ENCODE measurements around the gene TET3.

Gene TET3

GRCh38 chr2:73987948-73988700, 3.4 kb downstream of the TET3 start:
- DNase-seq, result no peak

- DNase-seq, result no peak
These were observed 5.3 kb downstream of the TET3 start for GRCh38 chr2:73989972-73990371.

DNA sequence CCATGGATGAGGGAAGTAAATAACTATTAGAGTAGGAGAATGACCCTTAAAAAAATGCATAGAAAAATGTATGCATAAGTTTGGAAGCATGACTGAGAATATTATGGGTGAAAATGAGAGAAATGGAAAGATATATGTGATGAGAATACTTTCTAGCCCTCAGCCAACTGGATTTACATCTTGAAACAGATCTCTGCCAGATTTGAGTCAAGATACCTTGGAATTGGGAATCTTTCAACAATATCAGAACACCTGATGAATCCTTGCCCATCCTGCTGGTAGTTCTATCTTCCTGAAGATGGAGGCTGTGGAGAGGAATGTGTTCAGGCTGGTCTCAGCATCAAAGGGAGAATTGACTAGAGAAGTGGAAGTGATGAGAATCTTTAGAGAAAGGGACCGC, 5.8 kb downstream of the TET3 start:
- no peak for DNase-seq

- no peak for DNase-seq
These were observed 7.3 kb downstream of the TET3 start for GRCh38 chr2:73992036-73992435.

DNA sequence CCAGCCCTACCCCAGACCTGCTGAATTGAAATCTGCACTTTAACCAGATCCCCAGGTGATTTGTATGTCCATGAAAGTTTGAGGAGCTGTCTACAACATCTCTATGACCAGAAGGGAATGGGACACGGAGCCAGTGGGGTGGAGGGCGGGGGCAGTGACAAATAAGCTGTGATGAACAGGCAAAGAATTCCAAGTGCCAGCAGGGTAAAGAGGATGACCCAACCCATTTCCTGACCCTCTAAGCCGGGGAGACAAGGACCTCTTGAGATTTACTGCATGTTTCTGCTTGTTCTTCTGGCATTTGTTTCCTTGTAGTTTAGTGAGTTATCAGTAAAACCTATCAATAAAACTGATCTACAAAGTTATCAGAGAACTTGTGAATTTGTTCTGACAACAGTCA, 8.7 kb downstream of the TET3 start:
- DNase-seq, result no peak

- DNase-seq, result no peak
These were observed 9.1 kb downstream of the TET3 start for GRCh38 chr2:73993778-73994177.

DNA sequence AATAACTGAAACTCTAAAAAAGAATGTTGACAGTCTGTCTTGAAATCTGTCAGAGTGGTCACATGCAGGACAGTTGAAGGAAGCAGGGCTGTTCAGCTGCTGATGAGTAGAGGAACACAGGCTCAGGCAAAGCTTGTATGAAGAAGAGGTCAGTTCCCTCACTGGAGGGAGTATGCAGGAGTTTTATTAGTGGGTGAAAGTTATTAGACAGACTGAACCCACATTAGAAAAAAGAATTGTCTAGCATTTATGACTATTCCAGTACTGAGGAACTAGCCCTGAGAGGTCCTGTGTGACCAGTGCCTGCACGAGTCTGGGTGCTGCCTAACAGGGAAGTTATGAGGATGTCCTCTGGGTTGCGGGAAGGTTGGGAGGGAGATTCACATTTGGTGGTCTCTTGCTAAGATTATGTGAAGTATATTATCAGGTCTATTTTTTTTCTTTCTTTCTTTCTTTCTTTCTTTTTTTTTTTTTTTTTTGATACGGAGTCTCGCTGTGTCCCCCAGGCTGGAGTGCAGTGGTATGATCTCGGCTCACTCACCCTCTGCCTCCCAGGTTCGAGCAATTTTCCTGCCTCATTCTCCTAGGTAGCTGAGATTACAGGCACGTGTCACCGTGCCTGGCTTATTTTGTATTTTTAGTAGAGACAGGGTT, 9.6 kb downstream of the TET3 start:
- DNase-seq, result no peak

DNA sequence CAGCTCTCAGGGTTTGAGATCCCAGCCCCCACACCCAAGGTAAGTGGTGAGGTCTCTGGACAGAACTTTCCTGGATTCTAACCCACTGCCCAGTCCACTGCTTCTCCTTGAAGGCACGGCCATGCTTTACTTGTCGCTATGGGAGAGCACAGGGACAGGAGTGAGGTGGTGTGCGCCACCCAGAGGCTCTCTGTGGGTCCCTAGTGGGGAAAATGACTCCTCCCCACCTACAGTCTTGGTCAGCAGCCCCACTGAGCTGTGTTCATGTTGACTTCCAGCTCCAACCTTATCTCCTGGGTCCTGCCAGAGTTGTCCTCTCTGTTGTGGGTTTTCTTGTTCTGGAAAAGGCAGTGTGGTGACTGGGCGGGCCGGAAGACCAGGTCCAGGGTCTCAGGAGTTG, 11.1 kb downstream of the TET3 start:
- DNase-seq, result no peak

DNA sequence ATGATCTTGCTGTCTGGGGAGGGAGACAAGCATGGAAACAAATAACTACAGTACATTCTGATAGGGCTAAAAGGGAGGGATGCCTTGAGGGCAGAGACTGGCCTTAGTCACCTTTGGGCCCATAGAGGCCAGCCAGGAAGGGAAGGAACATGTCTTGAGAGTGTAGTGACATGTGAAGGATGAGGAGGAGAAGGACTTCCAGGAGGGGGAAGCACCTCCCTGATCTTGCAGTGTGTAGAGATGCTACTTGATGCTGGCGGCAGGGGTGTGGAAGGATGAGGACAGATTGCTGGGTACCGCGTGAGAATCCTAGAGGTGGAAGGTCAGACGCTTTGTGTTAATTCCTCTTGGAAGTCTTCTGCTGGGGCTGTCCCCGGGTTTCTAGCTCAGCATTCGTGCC, 13.1 kb downstream of the TET3 start:
- DNase-seq, result no peak

DNA sequence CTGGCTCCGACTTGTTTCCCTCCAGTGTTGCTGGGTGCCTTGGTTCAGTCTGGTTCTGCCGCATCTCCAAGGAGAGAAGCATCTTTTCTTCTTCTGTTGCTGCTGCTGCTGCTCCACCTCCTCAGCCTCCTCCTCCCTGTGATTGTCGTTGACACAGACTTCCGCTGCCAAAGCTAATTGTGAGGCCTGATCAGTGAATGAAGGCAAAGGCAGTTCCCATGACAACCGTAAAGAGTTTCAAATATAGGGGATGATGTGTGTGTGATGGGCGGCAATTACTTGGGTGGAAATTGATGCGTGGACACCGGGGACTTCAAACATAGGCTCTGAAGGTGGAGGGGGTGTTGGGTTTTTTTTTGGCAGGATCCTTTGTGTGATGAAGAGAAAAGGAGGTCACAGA, 13.7 kb downstream of the TET3 start:
- DNase-seq, result peak; percentile 34

DNA sequence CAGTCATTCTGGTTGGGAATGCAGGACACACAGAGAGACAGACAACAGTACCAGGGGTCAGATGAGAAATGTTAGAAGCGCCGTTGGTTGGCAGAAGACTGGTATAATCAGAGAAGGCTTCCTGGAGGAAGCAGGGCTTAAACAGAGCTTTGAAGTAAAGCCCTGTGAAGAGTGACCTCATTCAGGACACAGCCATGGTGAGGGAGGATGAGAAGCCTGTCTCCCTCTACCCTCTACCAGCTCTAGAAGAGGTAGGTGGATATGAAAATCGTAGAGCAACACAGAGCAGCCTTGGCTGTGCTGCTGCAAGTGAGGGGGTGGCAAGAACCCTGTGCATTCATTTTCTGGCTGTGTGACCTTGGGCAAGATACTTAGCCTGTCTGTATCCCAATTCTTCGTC, 14.2 kb downstream of the TET3 start:
- no peak for DNase-seq

DNA sequence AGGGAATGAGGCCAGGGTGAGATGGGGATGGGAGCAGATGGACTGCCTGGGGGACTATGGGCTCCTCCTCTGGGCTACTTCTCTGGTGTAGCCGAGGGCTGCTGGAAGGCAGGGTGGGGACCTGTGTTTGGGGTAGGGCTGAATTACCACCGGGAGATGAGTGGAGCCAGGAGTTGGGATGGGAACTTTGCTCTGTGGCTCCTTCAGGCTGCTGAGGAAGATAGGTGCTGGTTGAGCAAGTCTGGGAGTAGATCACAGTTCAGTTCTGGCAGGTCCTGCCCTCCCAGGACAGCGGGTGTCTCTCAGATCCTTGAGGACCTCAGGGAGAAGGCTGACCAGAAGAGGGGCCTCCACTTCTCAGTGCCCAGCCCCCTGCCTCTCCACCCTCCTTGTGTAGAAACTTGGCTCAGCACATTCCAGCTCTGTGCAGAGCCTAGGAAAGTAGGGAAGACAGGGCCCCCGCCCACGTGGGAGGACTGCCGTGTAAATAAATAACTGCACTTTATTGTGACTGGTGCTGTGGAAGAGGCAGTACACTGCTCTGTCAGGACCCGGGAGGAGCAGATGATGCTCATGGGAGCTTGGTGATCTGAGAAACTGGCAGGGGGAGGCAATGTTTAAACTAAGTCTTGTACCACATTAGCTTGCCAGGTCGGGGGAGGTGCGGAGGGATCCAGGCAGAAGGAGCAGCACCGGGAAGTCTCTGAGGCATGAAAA, 15.3 kb downstream of the TET3 start:
- no peak for DNase-seq

DNA sequence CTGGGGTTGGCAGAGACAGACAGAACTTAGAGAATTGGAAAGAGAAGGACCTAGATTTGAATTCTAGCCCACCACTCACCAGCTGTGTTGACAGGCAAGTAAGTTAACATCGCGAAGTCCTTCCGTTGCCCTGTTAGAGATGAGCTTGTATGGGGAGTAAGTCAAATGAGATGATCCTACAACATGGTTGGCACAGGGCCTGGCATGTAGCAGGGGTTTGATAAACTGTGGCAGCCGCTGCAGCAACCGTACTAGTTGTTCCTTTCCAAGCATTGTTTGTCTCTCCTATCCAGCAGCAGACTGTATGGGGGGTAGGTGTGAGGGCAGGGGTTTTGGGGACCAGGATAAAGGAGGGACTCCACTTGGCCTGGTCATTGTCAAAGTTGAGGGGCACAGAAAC, 16.0 kb downstream of the TET3 start:
- no peak for DNase-seq

- no peak for DNase-seq
These were observed 16.4 kb downstream of the TET3 start for GRCh38 chr2:74001121-74001520.

DNA sequence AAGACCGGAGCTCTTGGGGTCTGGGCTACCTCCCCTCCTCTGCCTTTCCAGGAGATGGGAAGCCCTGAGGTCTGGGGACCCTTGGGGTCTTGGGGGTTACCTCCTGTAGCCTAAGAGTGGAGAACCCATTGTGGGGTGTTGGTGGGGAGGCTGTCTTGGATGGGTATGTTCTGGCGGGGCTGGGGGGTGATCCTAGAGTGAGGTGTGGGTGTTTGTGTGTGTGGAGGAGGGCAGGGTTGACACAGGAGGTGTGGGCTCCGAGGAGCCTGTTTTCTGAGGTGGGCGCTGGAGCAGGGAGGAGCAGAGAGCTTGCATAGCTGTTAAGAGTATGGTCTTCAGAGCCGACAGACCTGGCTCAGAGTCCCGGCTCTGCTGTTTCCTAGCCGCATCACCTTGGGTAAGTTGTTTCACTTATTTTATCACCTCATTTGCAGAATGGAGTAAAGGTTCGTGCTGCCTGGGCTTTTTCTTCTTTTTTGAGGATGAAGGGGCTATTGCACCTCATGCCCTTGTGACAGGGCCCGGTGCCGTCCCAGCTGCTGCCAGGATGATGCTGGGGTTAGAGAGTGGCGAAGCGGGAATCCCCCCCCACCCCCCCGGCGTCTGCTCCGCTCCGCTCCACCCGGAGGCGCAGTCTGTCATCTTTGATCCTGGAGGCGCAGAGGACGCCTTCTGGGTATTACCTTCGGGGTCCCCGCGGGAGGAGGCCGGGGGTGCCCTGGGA, 17.2 kb downstream of the TET3 start:
- no peak for DNase-seq

DNA sequence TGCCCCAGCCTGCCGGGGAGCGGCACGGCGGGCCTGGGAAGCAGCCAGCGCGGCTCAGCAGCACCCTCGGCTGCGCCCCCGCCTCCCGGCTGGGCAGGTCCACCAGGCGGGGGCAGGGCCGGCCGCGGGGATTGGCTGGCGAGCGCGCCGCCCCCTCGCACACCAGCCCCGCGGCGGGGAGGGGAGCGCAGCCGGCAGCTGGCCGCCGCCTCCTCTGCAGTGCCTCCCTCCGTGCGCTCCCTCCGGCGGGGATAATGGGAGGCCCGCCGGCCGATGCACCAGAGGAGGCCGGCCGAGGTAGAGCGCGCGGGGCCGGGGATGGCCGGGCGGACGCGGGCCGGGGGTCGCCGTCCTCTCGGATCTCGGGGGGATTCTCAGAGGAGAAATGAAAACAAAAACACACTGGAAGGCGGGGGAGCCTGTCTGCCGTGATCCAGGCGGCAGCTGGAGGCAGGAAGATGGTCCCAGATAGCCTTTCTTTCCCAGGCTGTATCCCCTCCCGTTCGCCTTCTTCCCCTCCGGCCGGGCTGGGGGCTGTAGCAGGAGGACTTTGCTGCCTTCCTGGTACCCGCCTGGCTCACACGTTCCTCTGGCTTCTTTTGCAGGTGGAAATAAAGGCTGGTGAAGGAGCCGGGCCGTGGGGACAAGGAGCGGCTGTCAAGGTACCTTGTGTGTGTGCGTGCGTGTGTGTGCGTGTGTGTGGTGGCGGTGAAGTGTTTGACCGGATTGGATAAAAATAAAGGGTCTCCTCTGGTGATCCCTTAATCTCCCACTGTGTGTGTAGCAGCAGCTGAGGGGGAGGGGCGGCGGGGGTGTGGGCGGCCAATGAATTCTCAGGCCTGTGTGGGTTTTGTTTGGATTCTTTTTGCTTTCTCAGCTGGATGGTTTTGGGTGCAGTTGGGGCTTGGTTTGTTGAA, 18.1 kb downstream of the TET3 start:
- DNase-seq, result peak; percentile 74

- DNase-seq, result no peak
These were observed 18.9 kb downstream of the TET3 start for GRCh38 chr2:74003494-74004211.

DNA sequence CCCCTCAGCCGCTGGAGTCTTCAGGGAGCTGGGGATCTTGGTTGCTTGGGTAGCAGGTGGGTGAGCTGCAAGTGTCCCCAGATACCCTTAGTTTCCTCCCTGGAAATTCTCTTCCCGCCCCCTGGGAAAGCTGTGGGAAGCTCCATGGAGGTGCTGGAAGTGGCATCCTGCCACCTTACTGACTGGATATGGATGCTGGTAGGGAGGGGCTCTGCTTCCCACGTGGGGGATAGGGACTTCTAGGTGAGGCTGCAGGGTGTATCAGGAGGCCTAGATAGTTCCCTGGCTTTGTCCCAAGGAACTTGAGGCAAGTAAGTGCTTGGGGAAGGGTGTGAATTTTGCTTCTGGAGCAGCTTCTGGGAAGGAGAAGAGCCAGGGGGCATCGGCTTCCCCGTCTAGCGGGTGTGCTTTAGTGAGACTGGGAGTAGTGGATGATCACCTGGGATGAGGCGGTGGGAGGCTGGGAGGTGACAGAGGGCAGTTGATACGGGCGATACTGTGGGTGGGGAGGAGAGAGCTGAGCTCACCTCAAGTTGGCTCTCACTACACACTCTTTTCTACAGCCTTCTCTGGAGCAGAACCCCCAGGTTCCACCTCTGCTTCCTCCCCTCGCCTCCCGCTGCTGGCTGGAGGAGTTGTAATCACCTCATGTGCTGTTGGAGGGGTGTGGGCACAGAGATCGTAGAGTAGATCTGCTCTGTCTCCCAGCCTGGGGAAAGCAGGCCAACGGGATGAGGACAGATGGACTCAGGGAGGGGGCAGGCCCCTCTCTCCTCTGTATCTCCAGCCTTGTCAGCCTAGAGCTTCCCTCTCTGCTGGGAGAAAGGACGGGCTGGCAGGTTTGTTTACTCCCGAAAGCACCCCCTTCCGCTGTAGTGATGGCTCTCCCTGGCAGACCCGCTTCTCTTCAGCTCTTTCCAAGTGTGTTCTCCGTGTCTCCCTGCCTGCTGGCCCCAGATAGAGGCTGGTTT, 19.8 kb downstream of the TET3 start:
- no peak for DNase-seq

- no peak for DNase-seq
These were observed 21.1 kb downstream of the TET3 start for GRCh38 chr2:74005786-74006185.

- no peak for DNase-seq
These were observed 21.7 kb downstream of the TET3 start for GRCh38 chr2:74006459-74006858.
